WTC11 (cell line): ENCODE measurements around the gene SLC35F5. TPM values are rescaled to one million over a fixed set of nuclear protein-coding genes. Genes with fewer than 3 reads are reported as not detected.

Experiments
- ATAC-seq: fragments of 200-7000 bp; cut with Tn5 transposase; 2 replicates; pipeline ENCODE4 v1.10.0; 2021; ENCODE audit warnings: mild to moderate bottlenecking, moderate library complexity
- CTCF ChIA-PET: fragments of 300-600 bp; sonication (Branson Sonifier 250); formaldehyde crosslinking; loops from one replicate; lab custom pipeline; 2021; ENCODE audit warnings: antibody characterized with exemption; lab: Charles Lee
- POLR2A ChIA-PET: fragments of 350-600 bp; sonication (Branson Sonifier 250); formaldehyde crosslinking; loops from one replicate; lab custom pipeline; 2021; ENCODE audit warnings: antibody characterized with exemption; lab: Charles Lee
- DNase-seq: peaks from one replicate; pipeline ENCODE4 v3.0.0; 2021; ENCODE audit warnings: low spot score
- H3K27ac Mint-ChIP-seq: 2 replicates; pipeline ENCODE4 v1.8.0; 2021; ENCODE audit warnings: mixed read lengths
- H3K27me3 Mint-ChIP-seq: 2 replicates; pipeline ENCODE4 v1.8.0; 2021; ENCODE audit warnings: low read depth, mild to moderate bottlenecking, moderate library complexity, mixed read lengths
- H3K36me3 Mint-ChIP-seq: 2 replicates; pipeline ENCODE4 v1.8.0; 2021; ENCODE audit warnings: mixed read lengths
- H3K4me1 Mint-ChIP-seq: 2 replicates; pipeline ENCODE4 v1.8.0; 2022; ENCODE audit warnings: mixed read lengths
- H3K4me3 Mint-ChIP-seq: 2 replicates; pipeline ENCODE4 v1.8.0; 2021; ENCODE audit warnings: mild to moderate bottlenecking, moderate library complexity, mixed read lengths
- H3K9me3 Mint-ChIP-seq: 2 replicates; pipeline ENCODE4 v1.8.0; 2021; ENCODE audit warnings: mixed read lengths
- ATF2 ChIP-seq: sonication (generic); formaldehyde crosslinking; IDR thresholded peaks from 2 replicates; pipeline ENCODE4 v1.8.1; 2022; ENCODE audit warnings: low read depth, missing genetic modification reagents, borderline replicate concordance
- CREB1 ChIP-seq: sonication (generic); formaldehyde crosslinking; IDR thresholded peaks from 2 replicates; pipeline ENCODE4 v1.8.0; 2023; ENCODE audit warnings: mild to moderate bottlenecking, missing genetic modification reagents
- EMX1 ChIP-seq: fragments of 250-450 bp; sonication (Bioruptor Pico); IDR thresholded peaks from 2 replicates; pipeline ENCODE4 v1.8.0; 2021; ENCODE audit warnings: mild to moderate bottlenecking
- ESRRA ChIP-seq: sonication (generic); formaldehyde crosslinking; IDR thresholded peaks from 2 replicates; pipeline ENCODE4 v1.8.1; 2022; ENCODE audit warnings: mild to moderate bottlenecking, missing genetic modification reagents, borderline replicate concordance
- FOXP1 ChIP-seq: sonication (generic); formaldehyde crosslinking; IDR thresholded peaks from 2 replicates; pipeline ENCODE4 v1.8.0; 2022; ENCODE audit warnings: missing genetic modification reagents, mild to moderate bottlenecking, moderate library complexity, borderline replicate concordance
- HMGXB4 ChIP-seq: sonication (generic); formaldehyde crosslinking; IDR thresholded peaks from 2 replicates; pipeline ENCODE4 v1.8.1; 2023; ENCODE audit warnings: mild to moderate bottlenecking, moderate library complexity, missing genetic modification reagents
- JAZF1 ChIP-seq: fragments of 250-450 bp; sonication (Bioruptor Pico); IDR thresholded peaks from 2 replicates; pipeline ENCODE4 v1.9.0; 2021; ENCODE audit warnings: moderate library complexity, mild to moderate bottlenecking, inconsistent platforms
- MYBL2 ChIP-seq: sonication (generic); formaldehyde crosslinking; IDR thresholded peaks from 2 replicates; pipeline ENCODE4 v1.8.1; 2023; ENCODE audit warnings: mild to moderate bottlenecking, moderate library complexity, missing genetic modification reagents
- PREB ChIP-seq: sonication (generic); formaldehyde crosslinking; IDR thresholded peaks from 2 replicates; pipeline ENCODE4 v1.8.1; 2022; ENCODE audit warnings: mild to moderate bottlenecking, missing genetic modification reagents, moderate library complexity, borderline replicate concordance
- SOX15 ChIP-seq: fragments of 250-450 bp; sonication (Bioruptor Pico); IDR thresholded peaks from 2 replicates; pipeline ENCODE4 v1.9.0; 2021; ENCODE audit warnings: mild to moderate bottlenecking
- STAT6 ChIP-seq: sonication (generic); formaldehyde crosslinking; conservative IDR thresholded peaks from 2 replicates; pipeline ENCODE4 v1.8.1; 2023; ENCODE audit warnings: mild to moderate bottlenecking, low read depth, missing genetic modification reagents, moderate library complexity
- TEAD1 ChIP-seq: sonication (generic); formaldehyde crosslinking; IDR thresholded peaks from 2 replicates; pipeline ENCODE4 v1.8.0; 2022; ENCODE audit warnings: mild to moderate bottlenecking, missing genetic modification reagents
- TEAD4 ChIP-seq: sonication (generic); formaldehyde crosslinking; IDR thresholded peaks from 2 replicates; pipeline ENCODE4 v1.8.0; 2022; ENCODE audit warnings: mild to moderate bottlenecking, missing genetic modification reagents
- USF1 ChIP-seq: sonication (generic); formaldehyde crosslinking; IDR thresholded peaks from 2 replicates; pipeline ENCODE4 v1.8.0; 2022; ENCODE audit warnings: mild to moderate bottlenecking, missing genetic modification reagents
- ZNF317 ChIP-seq: sonication (generic); formaldehyde crosslinking; IDR thresholded peaks from 2 replicates; pipeline ENCODE4 v1.8.1; 2023; ENCODE audit warnings: low read depth, mild to moderate bottlenecking, moderate library complexity, missing genetic modification reagents, borderline replicate concordance
- ZNF423 ChIP-seq: fragments of 250-450 bp; sonication (Bioruptor Pico); IDR thresholded peaks from 2 replicates; pipeline ENCODE4 v2.1.2; 2022; ENCODE audit warnings: mild to moderate bottlenecking, moderate library complexity
- ZSCAN18 ChIP-seq: fragments of 250-450 bp; sonication (Bioruptor Pico); IDR thresholded peaks from 2 replicates; pipeline ENCODE4 v2.1.2; 2022; ENCODE audit warnings: mild to moderate bottlenecking, moderate library complexity
- total RNA-seq: library from RNA; stranded (reverse); gene quantifications from 3 replicates; pipeline ENCODE4 v1.2.3, GENCODE V29; 2021

SLC35F5 gene
- total RNA-seq, 1 experiment from 2014 or later, result 20.3 TPM

GRCh38 chr2:113723411-113723810, 33.0 kb downstream of the SLC35F5 start (continued):
- no peak for TF ChIP-seq FOXP1

- Mint-ChIP-seq H3K36me3 (peaks cover 8% of the 10 kb centered on the region; the same call in 1 of the 2 replicates), H3K27ac (no peak overlapping the region), H3K9me3 (no peaks in the 10 kb centered on the region), H3K4me3 (no peak overlapping the region), H3K27me3 (no peaks in the 10 kb centered on the region), H3K4me1 (no peaks in the 10 kb centered on the region)
- DNase-seq (no peak), ATAC-seq (no peak)
- TF ChIP-seq EMX1 (CRISPR knock-in tag) (no peak), ESRRA (no peak), JAZF1 (CRISPR knock-in tag) (no peak), ZSCAN18 (CRISPR knock-in tag) (no peak), FOXP1 (no peak), PREB (CRISPR knock-in tag) (no peak), ZNF317 (CRISPR knock-in tag) (no peak), CREB1 (no peak), MYBL2 (CRISPR knock-in tag) (no peak), USF1 (no peak), TEAD1 (no peak), ZNF423 (CRISPR knock-in tag) (no peak), STAT6 (CRISPR knock-in tag) (no peak), SOX15 (CRISPR knock-in tag) (no peak)
- ChIA-PET POLR2A (no interaction called here), CTCF (interaction anchor here (1.0 kb wide), 1 partner anchor 116 kb away, joined by 3 read pairs; no protein-coding TSS in a partner anchor)
Measured at GRCh38 chr2:113720167-113720566, 36.3 kb downstream of the SLC35F5 start.

- CTCF ChIA-PET, result no interaction called here
- ATAC-seq, result no peak
- DNase-seq, result no peak
- H3K27me3 Mint-ChIP-seq, result no peaks in the 10 kb centered on the region
- no peak for TF ChIP-seq ESRRA
- TF ChIP-seq TEAD4 (CRISPR knock-in tag), result no peak
- no peak for TF ChIP-seq HMGXB4 (CRISPR knock-in tag)
- TF ChIP-seq ATF2 (CRISPR knock-in tag), result no peak
- POLR2A ChIA-PET, result no interaction called here
- H3K27ac Mint-ChIP-seq, result no peak overlapping the region
- no peaks in the 10 kb centered on the region for H3K9me3 Mint-ChIP-seq
- H3K4me3 Mint-ChIP-seq, result no peak overlapping the region
- no peaks in the 10 kb centered on the region for H3K4me1 Mint-ChIP-seq
- peaks cover 11% of the 10 kb centered on the region for H3K36me3 Mint-ChIP-seq
Measured at GRCh38 chr2:113716291-113716690, 40.2 kb downstream of the SLC35F5 start.
